Esophagus squamous epithelium (tissue), 4 donors: ENCODE data around the gene CWC22.

ENCODE experiments used
- POLR2A ChIP-seq, 4 donors: fragments of 450-650 bp; IDR thresholded peaks; one replicate each; pipeline ENCODE4 v1.6.1; 2017; ENCODE audit warnings: antibody characterized with exemption in 4 of 4, mild to moderate bottlenecking in 4 of 4, moderate library complexity in 3 of 4
- TF ChIP-seq, protein P1 (sequence below), 6 experiments: fragments of 450-650 bp in 4 of 6; fragments of 200-600 bp in 2 of 6; sonication (generic) in 2 of 6; IDR thresholded peaks; one replicate each; pipeline ENCODE4 v1.5.1; 2016 to 2019; ENCODE audit warnings: antibody characterized with exemption in 6 of 6, mild to moderate bottlenecking in 4 of 6, moderate library complexity in 4 of 6

DNA sequence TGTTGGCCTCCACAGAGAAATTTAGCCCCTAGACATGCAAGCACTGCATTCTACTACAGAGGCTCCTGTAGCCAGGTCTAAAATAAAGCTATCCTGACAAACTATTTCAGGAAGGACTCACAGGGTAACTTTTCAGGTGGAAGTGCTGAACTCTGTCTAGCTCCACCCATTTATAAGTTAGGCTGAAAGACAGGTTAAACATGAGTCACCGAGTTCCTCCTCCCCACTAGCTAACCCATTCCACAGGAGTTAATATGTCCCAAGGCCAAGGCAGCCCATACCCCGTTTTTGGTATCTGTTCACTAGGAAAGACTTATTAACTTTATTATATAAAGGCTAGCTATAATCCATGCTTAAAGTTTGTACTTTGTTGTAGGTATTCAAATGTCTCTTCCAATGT lies 3.5 kb downstream of the CWC22 start:
- TF ChIP-seq, protein P1, sequence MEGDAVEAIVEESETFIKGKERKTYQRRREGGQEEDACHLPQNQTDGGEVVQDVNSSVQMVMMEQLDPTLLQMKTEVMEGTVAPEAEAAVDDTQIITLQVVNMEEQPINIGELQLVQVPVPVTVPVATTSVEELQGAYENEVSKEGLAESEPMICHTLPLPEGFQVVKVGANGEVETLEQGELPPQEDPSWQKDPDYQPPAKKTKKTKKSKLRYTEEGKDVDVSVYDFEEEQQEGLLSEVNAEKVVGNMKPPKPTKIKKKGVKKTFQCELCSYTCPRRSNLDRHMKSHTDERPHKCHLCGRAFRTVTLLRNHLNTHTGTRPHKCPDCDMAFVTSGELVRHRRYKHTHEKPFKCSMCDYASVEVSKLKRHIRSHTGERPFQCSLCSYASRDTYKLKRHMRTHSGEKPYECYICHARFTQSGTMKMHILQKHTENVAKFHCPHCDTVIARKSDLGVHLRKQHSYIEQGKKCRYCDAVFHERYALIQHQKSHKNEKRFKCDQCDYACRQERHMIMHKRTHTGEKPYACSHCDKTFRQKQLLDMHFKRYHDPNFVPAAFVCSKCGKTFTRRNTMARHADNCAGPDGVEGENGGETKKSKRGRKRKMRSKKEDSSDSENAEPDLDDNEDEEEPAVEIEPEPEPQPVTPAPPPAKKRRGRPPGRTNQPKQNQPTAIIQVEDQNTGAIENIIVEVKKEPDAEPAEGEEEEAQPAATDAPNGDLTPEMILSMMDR (IDR thresholded peaks at IDR 0.05), result no peak
- TF ChIP-seq POLR2A (IDR thresholded peaks at IDR 0.05), result no peak
